Lower leg skin (tissue), 3 donors: ENCODE measurements around the gene HECA.

Source experiments
- POLR2A ChIP-seq, 2 donors: fragments of 450-650 bp; IDR thresholded peaks; one replicate each; pipeline ENCODE4 v1.6.1; 2016 to 2017; ENCODE audit warnings: antibody characterized with exemption in 2 of 2, mild to moderate bottlenecking in 1 of 2, moderate library complexity in 1 of 2
- TF ChIP-seq, protein P1 (sequence below), 3 donors: fragments of 450-650 bp; IDR thresholded peaks; one replicate each; pipeline ENCODE4 v1.5.1; 2016; ENCODE audit warnings: antibody characterized with exemption in 3 of 3, mild to moderate bottlenecking in 3 of 3, moderate library complexity in 2 of 3

DNA sequence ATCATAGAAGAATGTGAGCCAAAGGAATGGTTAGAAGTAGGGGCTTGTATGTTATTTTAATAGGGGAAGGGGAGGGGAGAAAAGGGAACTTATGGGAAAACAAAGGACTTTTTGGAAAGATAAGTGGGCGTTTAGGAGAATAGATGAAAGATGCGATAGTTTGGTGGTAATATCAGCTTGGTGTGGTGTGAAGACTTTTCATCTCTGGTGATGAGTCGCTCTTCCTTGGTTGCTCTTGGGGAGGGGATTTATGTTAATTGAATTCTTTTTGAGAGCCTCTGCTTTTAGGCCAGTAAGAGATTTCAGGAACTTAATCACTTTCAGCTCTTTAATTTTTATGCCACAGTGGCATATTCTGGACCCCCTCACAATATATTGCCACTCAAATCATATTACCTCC lies 10.8 kb downstream of the HECA start:
- TF ChIP-seq, protein P1, sequence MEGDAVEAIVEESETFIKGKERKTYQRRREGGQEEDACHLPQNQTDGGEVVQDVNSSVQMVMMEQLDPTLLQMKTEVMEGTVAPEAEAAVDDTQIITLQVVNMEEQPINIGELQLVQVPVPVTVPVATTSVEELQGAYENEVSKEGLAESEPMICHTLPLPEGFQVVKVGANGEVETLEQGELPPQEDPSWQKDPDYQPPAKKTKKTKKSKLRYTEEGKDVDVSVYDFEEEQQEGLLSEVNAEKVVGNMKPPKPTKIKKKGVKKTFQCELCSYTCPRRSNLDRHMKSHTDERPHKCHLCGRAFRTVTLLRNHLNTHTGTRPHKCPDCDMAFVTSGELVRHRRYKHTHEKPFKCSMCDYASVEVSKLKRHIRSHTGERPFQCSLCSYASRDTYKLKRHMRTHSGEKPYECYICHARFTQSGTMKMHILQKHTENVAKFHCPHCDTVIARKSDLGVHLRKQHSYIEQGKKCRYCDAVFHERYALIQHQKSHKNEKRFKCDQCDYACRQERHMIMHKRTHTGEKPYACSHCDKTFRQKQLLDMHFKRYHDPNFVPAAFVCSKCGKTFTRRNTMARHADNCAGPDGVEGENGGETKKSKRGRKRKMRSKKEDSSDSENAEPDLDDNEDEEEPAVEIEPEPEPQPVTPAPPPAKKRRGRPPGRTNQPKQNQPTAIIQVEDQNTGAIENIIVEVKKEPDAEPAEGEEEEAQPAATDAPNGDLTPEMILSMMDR (IDR thresholded peaks at IDR 0.05): no peak
- TF ChIP-seq POLR2A (IDR thresholded peaks at IDR 0.05): no peak
